Endothelial cell of umbilical vein (primary cell): ENCODE measurements around the gene CAPZA2. TPM values are rescaled to one million over a fixed set of nuclear protein-coding genes. Genes with fewer than 3 reads are reported as not detected.
"Not testable (repeated sequence)": the region's sequence is repeated elsewhere in the genome, so short reads cannot be mapped to it uniquely, and the experiment has no call there.

Experiments used
- BruUV-seq: library from RNA; stranded (reverse); fragments of 400-500 nt; replicated peaks from 2 replicates; lab custom pipeline; 2021; lab: Mats Ljungman, UMichigan
- CTCF ChIA-PET: fragments of 300-600, 350-600 bp; sonication (Branson Sonifier 250); formaldehyde crosslinking; loops from one replicate; lab custom pipeline; 2021; ENCODE audit warnings: antibody characterized with exemption, inconsistent platforms; lab: Charles Lee
- POLR2A ChIA-PET: fragments of 300-600, 350-600 bp; sonication (Branson Sonifier 250); formaldehyde crosslinking; loops from one replicate; lab custom pipeline; 2021; ENCODE audit warnings: antibody characterized with exemption, inconsistent platforms; lab: Charles Lee
- DNase-seq: peaks from one replicate; pipeline ENCODE4 v3.0.0-alpha.2; 2011; ENCODE audit warnings: low read depth, low spot score
- FAIRE-seq: peaks from 2 replicates; lab custom pipeline; 2011; peaks lifted over from hg19 to GRCh38; lab: Jason Lieb, UNC
- H2AFZ ChIP-seq: 2 replicates; pipeline ENCODE4 v1.6.0; 2012; ENCODE audit warnings: low read depth, low read length, control low read depth, inconsistent platforms
- H3K27ac ChIP-seq: 2 replicates; pipeline ENCODE4 v1.5.1; 2011; ENCODE audit warnings: low read depth, mild to moderate bottlenecking, control low read depth, low read length, moderate library complexity; ENCODE audit not compliant: insufficient read depth
- H3K27me3 ChIP-seq, 2 experiments: 2 replicates each; pipeline versions ENCODE4 v1.6.0 to v1.6.1; 2011; ENCODE audit warnings: low read length in 2 of 2, mixed read lengths in 1 of 2; ENCODE audit not compliant: control insufficient read depth in 2 of 2, insufficient read depth in 2 of 2
- H3K36me3 ChIP-seq, 2 experiments: 2 replicates in 1 of 2; 3 replicates in 1 of 2; pipeline ENCODE4 v1.5.1; 2011; ENCODE audit warnings: low read length in 2 of 2, mild to moderate bottlenecking in 1 of 2, moderate library complexity in 1 of 2; ENCODE audit not compliant: control insufficient read depth in 2 of 2, insufficient read depth in 2 of 2; ENCODE audit errors: extremely low read depth in 1 of 2
- H3K4me1 ChIP-seq: 3 replicates; pipeline ENCODE4 v1.5.1; 2011; ENCODE audit warnings: mild to moderate bottlenecking, low read length; ENCODE audit not compliant: control insufficient read depth, insufficient read depth; ENCODE audit errors: extremely low read depth
- H3K4me2 ChIP-seq: 2 replicates; pipeline ENCODE4 v1.6.1; 2011; ENCODE audit warnings: low read length, control low read depth, mixed read lengths; ENCODE audit not compliant: insufficient read depth
- H3K4me3 ChIP-seq, 3 experiments: fragments of 200-600 bp in 1 of 3; sonication (generic), shearing (Covaris generic) in 1 of 3; replicated peaks in 1 of 3; 2 replicates each; pipeline ENCODE4 v1.5.1; 2011 to 2016; ENCODE audit warnings: control low read depth in 3 of 3, low read length in 3 of 3, mild to moderate bottlenecking in 2 of 3, inconsistent platforms in 1 of 3, low read depth in 1 of 3, moderate library complexity in 1 of 3; ENCODE audit not compliant: insufficient read depth in 1 of 3
- H3K79me2 ChIP-seq: 2 replicates; pipeline ENCODE4 v1.6.0; 2012; ENCODE audit warnings: low read length, inconsistent platforms; ENCODE audit not compliant: control insufficient read depth, insufficient read depth
- H3K9ac ChIP-seq: replicated peaks from 2 replicates; pipeline ENCODE3; 2011; ENCODE audit warnings: low read length, control low read depth; ENCODE audit not compliant: insufficient read depth; ENCODE audit errors: extremely low read depth
- H3K9me1 ChIP-seq: replicated peaks from 3 replicates; pipeline ENCODE4 v1.6.0; 2011; ENCODE audit warnings: mild to moderate bottlenecking, low read length; ENCODE audit not compliant: control insufficient read depth, insufficient read depth; ENCODE audit errors: extremely low read depth
- H3K9me3 ChIP-seq: replicated peaks from 2 replicates; pipeline ENCODE4 v1.5.1; 2012; ENCODE audit warnings: low read length, inconsistent platforms; ENCODE audit not compliant: control insufficient read depth, insufficient read depth
- H4K20me1 ChIP-seq: replicated peaks from 2 replicates; pipeline ENCODE3; 2011; ENCODE audit warnings: mild to moderate bottlenecking, low read length; ENCODE audit not compliant: control insufficient read depth, insufficient read depth; ENCODE audit errors: extremely low read depth
- EZH2 ChIP-seq: IDR thresholded peaks from 2 replicates; pipeline ENCODE4 v1.6.1; 2012; ENCODE audit warnings: borderline replicate concordance, low read depth, mild to moderate bottlenecking, moderate library complexity, low read length, inconsistent platforms; ENCODE audit not compliant: severe bottlenecking
- FOS ChIP-seq: IDR thresholded peaks from 2 replicates; pipeline ENCODE4 v1.6.1; 2011; ENCODE audit warnings: mild to moderate bottlenecking, low read length, moderate library complexity, borderline replicate concordance; ENCODE audit not compliant: insufficient read depth
- GATA2 ChIP-seq: IDR thresholded peaks from 2 replicates; pipeline ENCODE4 v1.7.0; 2011; ENCODE audit warnings: low read depth, mild to moderate bottlenecking, moderate library complexity, mixed read lengths, low read length; ENCODE audit not compliant: insufficient read length, insufficient read depth
- JUN ChIP-seq: IDR thresholded peaks from 2 replicates; pipeline ENCODE4 v1.6.1; 2011; ENCODE audit warnings: borderline replicate concordance, low read depth; ENCODE audit not compliant: insufficient read length, insufficient read depth
- MYC ChIP-seq: IDR thresholded peaks from one replicate; pipeline ENCODE4 v1.6.1; 2011; ENCODE audit warnings: mild to moderate bottlenecking, low read depth, low read length
- POLR2A ChIP-seq: IDR thresholded peaks from 2 replicates; pipeline ENCODE4 v1.6.1; 2012; ENCODE audit warnings: low read depth, mild to moderate bottlenecking, control low read depth, low read length
- POLR2AphosphoS5 ChIP-seq: IDR thresholded peaks from 2 replicates; pipeline ENCODE4 v1.6.1; 2012; ENCODE audit warnings: low read depth, mild to moderate bottlenecking, control low read depth, low read length, moderate library complexity; ENCODE audit not compliant: insufficient read depth
- dilution Hi-C: fragments of 300-500 bp; cut with MboI; formaldehyde crosslinking; loops from one replicate; pipeline ENCODE4 v1.15.0; 2019; ENCODE audit warnings: low sequenced_read_pairs; ENCODE audit not compliant: extremely low pct_ligation_motif_present
- intact Hi-C: fragments of 100-400 bp; cut with micrococcal nuclease; formaldehyde crosslinking; loops from one replicate; pipeline ENCODE4 v1.10.0; 2022
- polyA plus RNA-seq, 4 experiments: library from polyadenylated mRNA; depleted of rRNA in 3 of 4; stranded (reverse) in 3 of 4; unstranded in 1 of 4; fragments of >200 nt; gene quantifications; 2 replicates each; pipeline versions ENCODE4 v1.2.1 to v1.2.3, GENCODE V29; 2011 to 2012; ENCODE audit warnings: missing spikeins in 1 of 4
- total RNA-seq: library from RNA; stranded (reverse); gene quantifications from 2 replicates; pipeline ENCODE4 v1.2.3, GENCODE V29; 2021
- TF ChIP-seq, protein P1 (sequence below), 2 donors: IDR thresholded peaks; 1 replicate in 1 of 2; 2 replicates in 1 of 2; pipeline ENCODE4 v1.5.1; 2011; ENCODE audit warnings: low read length in 2 of 2, mild to moderate bottlenecking in 2 of 2, moderate library complexity in 2 of 2, control low read depth in 1 of 2, inconsistent platforms in 1 of 2, low read depth in 1 of 2; ENCODE audit not compliant: insufficient read depth in 1 of 2; ENCODE audit errors: extremely low read depth in 1 of 2
- TF ChIP-seq, protein P2 (sequence below): IDR thresholded peaks from 2 replicates; pipeline ENCODE4 v1.6.1; 2011; ENCODE audit not compliant: insufficient read depth, insufficient read length

CAPZA2 gene
- total and polyA plus RNA-seq, 2 donors (not counting 3 experiments of a cell fraction or from before 2014, with no cell fraction given), result 48.1 to 347 TPM

DNA sequence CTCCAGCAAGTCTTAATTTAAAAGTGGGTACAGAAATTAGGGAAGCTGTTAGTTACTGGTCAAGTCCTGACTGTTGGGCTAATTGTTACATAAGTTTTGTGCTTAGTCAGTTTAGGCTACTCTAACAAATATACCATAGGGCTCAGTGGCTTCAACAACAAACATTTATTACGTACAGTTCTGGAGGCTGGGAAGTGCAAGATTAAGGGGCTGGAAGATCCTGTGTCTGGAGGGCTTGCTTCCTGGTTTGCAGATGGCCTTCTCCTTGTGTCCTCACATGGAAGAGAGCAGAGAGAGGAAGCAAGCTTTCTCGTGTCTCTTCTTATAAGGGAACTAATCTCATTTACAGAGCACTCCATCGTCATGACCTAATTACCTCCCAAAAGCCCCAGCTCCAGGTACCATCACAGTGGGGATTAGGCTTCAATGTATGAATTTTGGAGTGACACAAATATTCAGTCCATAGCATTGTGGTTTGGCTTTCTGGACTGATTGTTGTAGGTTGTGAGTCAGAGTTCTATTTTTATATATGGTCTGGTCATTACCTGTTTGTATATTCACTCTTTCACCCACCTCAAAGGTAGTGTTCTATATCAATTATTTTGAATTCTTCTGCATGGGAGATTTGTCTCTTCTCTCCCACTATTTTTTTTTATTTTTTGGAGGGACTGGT, 108.0 kb downstream of the CAPZA2 start:
- TF ChIP-seq MYC, result no peak
- no peak for TF ChIP-seq GATA2
- TF ChIP-seq POLR2A, result no peak
- no peak for TF ChIP-seq EZH2
- no peak for TF ChIP-seq POLR2AphosphoS5
- TF ChIP-seq, protein P1, sequence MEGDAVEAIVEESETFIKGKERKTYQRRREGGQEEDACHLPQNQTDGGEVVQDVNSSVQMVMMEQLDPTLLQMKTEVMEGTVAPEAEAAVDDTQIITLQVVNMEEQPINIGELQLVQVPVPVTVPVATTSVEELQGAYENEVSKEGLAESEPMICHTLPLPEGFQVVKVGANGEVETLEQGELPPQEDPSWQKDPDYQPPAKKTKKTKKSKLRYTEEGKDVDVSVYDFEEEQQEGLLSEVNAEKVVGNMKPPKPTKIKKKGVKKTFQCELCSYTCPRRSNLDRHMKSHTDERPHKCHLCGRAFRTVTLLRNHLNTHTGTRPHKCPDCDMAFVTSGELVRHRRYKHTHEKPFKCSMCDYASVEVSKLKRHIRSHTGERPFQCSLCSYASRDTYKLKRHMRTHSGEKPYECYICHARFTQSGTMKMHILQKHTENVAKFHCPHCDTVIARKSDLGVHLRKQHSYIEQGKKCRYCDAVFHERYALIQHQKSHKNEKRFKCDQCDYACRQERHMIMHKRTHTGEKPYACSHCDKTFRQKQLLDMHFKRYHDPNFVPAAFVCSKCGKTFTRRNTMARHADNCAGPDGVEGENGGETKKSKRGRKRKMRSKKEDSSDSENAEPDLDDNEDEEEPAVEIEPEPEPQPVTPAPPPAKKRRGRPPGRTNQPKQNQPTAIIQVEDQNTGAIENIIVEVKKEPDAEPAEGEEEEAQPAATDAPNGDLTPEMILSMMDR (IDR thresholded peaks at IDR 0.05; ENCODE audit: extremely low read depth in 1 of 2, insufficient read depth in 1 of 2, low read depth in 1 of 2, low read length in 2 of 2), result no peak
- TF ChIP-seq JUN, result no peak
- TF ChIP-seq, protein P2, sequence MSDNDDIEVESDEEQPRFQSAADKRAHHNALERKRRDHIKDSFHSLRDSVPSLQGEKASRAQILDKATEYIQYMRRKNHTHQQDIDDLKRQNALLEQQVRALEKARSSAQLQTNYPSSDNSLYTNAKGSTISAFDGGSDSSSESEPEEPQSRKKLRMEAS, result no peak
- no peak for TF ChIP-seq FOS
- dilution Hi-C loops (no loop called here), intact Hi-C loops (no loop called here)
- Histone ChIP-seq H3K4me3 (no peak overlapping the region), H3K9ac (no peak overlapping the region), H2AFZ (no peak overlapping the region), H3K9me3 (no peaks in the 10 kb centered on the region), H3K27ac (no peak overlapping the region), H3K9me1 (no peaks in the 10 kb centered on the region), H3K79me2 (peaks cover 29% of the 10 kb centered on the region), H3K27me3 (no peaks in the 10 kb centered on the region), H3K4me2 (no peak overlapping the region), H3K4me1 (no peaks in the 10 kb centered on the region), H4K20me1 (no peaks in the 10 kb centered on the region), H3K36me3 (no peaks in the 10 kb centered on the region)
- ChIA-PET POLR2A (no interaction called here), CTCF (interaction anchor here (0.6 to 4.7 kb wide), 9 partner anchors 12 to 242 kb away, joined by 3 to 29 read pairs (median 5); no protein-coding TSS in a partner anchor)
- BruUV-seq, result no TSS peak
- FAIRE-seq (no peak), DNase-seq (no peak)

DNA sequence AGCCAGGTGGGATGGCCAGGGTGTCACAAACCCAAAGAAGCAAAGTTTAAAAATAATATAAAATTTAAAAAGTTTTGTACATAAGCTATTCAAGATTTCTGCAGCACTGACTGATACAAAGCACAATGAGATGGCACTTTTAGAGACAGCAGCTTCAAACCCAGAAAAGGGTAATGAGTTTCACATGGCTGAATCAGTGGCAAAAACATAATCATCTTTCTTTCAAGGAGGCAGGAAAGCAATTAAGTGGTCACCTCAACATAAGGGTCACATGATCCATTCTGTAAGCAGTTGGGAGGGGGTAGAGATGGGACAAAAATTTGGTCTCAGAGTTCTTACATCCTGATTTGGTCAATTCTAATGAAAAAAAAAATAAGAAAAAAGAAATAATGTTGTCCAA, 108.8 kb downstream of the CAPZA2 start:
- POLR2A ChIA-PET, H3K27me3 ChIP-seq, H3K9me3 ChIP-seq, H3K27ac ChIP-seq, H3K36me3 ChIP-seq, intact Hi-C loops, H3K4me2 ChIP-seq, dilution Hi-C loops, H4K20me1 ChIP-seq, FAIRE-seq, H3K9me1 ChIP-seq, H3K4me3 ChIP-seq, H3K4me1 ChIP-seq, BruUV-seq, DNase-seq, H2AFZ ChIP-seq, H3K9ac ChIP-seq: not testable (repeated sequence)
- peaks cover 26% of the 10 kb centered on the region for H3K79me2 ChIP-seq
- CTCF ChIA-PET, result interaction anchor here (1.1 to 4.7 kb wide), 5 partner anchors 12 to 242 kb away, joined by 3 to 29 read pairs (median 6); no protein-coding TSS in a partner anchor
